GM12873 (cell line): ENCODE measurements around the gene ARHGAP35.

ENCODE experiments used
- TF ChIP-seq, protein P1 (sequence below): IDR thresholded peaks from 2 replicates; pipeline ENCODE4 v1.5.1; 2012; ENCODE audit warnings: low read depth, mild to moderate bottlenecking, moderate library complexity, low read length, control low read depth; ENCODE audit not compliant: insufficient read depth; ENCODE audit errors: missing control alignments

ARHGAP35 gene

DNA sequence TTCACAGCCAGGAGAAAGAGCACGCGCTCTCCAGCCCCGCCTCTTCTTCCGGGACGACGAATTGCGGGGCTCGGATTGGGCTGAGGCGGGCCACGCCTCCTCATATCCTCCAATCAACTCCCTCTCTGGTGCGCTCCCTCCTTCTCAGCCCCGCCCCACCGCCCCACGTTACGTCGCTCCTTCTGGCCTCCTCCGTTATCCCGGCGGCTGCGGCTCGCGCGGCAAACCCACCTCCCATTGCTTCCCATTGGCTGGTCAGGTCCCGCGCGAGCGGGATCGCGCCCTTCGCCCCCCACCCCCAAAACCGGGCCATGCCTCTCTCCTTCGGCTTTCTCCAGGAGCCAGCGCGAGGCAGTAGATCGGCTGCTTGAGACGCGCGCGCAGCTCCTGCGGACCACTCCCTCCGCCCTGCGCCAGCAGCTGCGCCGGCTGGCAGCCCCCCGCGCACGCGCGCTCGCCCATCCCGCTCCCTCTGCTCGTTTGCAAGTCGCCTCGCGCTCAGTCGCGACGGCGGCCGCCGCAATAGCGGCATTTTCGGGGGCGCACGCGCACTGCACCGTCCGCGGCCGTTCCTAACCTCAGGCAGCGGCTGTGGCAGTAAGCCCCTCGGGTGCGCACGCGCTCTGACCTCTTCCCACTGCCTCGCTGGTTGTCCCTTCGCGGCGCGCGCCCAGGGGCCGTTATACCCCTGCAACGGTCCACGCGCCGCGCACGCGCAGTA, 512 bp upstream of the ARHGAP35 start:
- TF ChIP-seq, protein P1, sequence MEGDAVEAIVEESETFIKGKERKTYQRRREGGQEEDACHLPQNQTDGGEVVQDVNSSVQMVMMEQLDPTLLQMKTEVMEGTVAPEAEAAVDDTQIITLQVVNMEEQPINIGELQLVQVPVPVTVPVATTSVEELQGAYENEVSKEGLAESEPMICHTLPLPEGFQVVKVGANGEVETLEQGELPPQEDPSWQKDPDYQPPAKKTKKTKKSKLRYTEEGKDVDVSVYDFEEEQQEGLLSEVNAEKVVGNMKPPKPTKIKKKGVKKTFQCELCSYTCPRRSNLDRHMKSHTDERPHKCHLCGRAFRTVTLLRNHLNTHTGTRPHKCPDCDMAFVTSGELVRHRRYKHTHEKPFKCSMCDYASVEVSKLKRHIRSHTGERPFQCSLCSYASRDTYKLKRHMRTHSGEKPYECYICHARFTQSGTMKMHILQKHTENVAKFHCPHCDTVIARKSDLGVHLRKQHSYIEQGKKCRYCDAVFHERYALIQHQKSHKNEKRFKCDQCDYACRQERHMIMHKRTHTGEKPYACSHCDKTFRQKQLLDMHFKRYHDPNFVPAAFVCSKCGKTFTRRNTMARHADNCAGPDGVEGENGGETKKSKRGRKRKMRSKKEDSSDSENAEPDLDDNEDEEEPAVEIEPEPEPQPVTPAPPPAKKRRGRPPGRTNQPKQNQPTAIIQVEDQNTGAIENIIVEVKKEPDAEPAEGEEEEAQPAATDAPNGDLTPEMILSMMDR, result no peak

DNA sequence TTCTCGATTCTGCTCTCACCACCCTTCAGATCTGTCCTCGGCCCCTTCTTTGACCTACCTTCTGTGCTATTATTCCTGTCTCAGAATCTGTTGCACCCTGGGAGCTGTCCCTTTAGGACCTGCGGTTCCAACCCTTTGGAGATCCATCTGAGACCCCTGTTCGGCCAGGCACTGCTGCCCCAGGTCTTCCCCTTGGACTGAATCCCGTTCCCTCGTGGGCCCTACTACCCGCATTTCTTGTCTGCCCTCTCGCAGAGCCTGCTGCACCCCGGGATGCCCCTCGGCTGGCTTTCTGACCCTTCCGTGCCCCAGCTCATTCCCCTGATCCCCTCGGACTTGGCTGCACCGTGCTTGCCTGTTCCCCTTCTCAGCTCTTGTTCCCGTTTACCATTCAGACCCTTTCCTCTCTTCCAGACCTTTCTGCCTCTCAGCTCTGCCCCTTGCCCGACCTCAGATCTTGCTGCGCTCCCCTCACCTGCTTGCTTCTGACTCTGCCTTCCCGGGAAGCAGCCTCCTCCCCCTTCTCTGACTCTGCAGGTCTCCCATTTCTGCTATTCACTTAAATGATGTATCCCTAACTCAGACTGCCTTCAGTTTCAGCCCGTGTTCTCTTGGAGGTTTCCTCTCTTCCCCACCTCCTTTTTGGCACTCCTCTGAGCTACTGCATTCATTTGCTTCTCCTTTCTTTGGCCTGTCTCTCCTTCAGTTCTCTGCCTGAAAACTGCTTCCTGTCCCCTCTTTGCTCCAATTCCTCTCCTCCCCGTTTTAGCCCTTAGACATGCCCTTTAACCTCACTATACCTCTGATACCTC, 1.1 kb downstream of the ARHGAP35 start:
- TF ChIP-seq, protein P1, result no peak

DNA sequence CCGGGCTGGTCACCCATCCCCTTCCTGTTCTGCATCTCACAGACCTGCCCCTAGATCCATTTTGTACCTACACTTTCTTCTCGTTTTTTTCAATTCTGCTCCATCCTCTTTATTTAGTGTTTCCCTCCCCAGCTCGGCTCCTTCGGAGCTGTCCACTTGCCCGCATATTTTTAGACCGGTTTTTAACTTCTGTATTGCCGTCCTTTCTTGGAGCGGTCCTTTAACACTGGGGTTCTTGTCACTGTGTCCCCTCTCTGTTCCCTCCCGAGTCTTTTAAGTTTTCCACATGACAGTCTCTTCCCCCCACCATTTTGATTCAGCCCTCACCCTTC, 1.7 kb downstream of the ARHGAP35 start:
- TF ChIP-seq, protein P1, result no peak

DNA sequence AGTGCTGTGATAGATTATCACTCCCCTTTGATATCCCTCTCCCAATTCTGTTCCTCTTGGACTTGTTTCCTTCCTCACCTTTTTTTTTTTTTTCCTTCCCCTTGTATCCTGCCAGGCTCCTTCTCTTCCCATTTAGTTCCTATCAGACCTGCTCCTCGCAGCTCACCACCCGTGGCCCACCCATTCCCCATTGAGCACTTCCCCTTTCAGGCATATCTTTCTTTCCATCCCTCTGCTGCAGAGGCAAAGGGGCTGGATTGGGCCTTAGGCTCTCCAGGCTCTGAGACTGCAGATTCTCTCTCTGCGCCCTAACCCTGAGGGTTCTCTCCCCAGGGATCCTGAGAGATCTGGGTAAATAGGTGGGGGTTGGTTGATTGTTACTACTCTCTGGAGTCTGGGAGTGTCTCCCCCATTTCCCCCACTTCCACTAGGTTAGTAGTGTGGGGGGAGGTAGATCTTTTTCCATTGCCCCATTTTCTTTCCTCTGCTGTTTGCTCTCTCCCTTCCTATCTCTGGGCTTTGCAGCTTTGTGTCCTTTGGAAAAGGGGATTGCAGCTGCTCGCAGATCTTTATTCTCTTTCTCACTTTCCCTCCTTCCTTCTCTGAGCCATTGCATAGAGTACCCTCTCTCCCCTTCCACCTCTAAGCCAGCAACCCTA, 2.3 kb downstream of the ARHGAP35 start:
- TF ChIP-seq, protein P1, result no peak

DNA sequence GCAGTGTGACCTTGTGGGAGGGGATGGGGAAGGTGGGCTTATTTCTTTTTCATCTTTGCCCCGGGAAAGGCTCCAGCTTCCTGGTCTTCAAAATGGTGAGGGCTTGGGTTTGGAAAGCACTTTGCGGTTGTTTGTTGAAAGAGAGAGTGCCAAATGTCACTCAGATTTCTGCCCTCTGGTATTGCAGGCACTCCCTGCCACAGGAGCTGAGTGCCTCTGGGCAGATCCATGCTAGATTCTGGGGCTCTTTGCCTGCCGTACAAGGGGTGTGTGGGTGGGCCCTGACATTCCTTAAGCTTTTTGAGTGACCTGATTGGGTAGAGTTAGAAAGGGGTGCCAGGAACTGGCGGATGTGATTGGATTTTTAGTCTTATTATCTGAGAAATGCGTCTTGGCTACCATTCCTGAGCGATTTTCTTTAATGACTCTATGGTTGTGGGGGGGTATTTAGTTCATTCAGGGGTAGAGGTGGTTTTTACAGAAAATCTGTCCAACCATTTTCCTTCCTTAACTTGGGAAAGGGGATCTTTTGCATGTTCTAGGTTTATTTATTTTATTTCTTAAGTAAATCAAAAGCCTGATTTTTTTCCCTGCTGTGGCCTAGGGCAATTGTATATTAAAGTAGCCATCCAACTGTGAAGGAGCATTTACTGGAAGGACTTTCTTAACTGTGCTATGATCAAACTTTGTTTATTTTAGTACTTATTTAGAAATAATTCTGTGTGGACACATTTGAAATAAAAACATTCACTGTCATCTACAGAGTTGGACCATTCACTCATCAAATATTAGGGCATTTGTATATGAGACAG, 3.2 kb downstream of the ARHGAP35 start:
- TF ChIP-seq, protein P1, result no peak

DNA sequence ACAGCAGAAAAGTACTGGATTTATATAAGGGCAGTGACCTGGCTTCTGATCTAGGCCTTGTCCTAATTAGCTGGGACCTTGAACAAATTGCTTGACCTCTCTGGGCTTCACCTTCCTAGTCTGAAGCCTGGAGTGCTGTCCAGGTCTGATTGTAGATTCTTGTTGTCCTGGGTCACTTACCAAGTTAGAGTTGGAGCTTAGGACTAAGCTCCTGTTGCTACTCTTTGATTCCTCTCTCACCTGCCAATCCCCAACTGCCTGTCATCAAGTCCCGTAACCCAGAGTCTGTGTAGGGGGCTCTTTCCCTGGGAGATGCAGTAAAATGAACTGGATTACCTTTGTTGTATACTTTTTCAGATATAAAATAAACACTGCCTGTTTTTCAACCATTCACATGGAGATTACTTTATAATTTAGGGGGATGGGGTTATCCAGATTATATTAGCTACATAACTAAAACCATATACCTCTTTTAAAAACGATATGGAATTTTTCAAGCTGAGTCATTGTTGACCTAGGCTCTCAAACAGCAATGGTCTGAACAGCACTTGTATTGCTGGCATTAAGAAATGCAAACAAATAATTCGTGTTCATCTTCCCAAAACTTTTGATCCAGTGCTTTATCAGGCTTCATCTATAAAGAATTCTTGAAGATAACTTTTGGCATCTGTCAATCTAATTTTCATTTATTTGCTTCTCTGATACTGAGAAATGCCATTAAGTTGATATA, 5.8 kb downstream of the ARHGAP35 start:
- TF ChIP-seq, protein P1, result no peak
